ENCODE results near the gene FAM184A. TPM values are rescaled to one million over a fixed set of nuclear protein-coding genes. Genes with fewer than 3 reads are reported as not detected.
"Not testable (repeated sequence)": the region's sequence is repeated elsewhere in the genome, so short reads cannot be mapped to it uniquely, and the experiment has no call there.

The FAM184A gene
- total RNA-seq, 1 donor from 2014 or later: 7.5 TPM

GRCh38 chr6:119006974-119007373 is 71.5 kb downstream of the FAM184A start:
- Mint-ChIP-seq H3K9me3 (peaks cover 5% of the 10 kb centered on the region), H3K4me1 (ENCODE audit: unreplicated experiment) (no peaks in the 10 kb centered on the region), H3K27ac (no peak overlapping the region), H3K27me3 (no peaks in the 10 kb centered on the region), H3K36me3 (no peaks in the 10 kb centered on the region), H3K4me3 (no peak overlapping the region)
- TF ChIP-seq, protein P1, sequence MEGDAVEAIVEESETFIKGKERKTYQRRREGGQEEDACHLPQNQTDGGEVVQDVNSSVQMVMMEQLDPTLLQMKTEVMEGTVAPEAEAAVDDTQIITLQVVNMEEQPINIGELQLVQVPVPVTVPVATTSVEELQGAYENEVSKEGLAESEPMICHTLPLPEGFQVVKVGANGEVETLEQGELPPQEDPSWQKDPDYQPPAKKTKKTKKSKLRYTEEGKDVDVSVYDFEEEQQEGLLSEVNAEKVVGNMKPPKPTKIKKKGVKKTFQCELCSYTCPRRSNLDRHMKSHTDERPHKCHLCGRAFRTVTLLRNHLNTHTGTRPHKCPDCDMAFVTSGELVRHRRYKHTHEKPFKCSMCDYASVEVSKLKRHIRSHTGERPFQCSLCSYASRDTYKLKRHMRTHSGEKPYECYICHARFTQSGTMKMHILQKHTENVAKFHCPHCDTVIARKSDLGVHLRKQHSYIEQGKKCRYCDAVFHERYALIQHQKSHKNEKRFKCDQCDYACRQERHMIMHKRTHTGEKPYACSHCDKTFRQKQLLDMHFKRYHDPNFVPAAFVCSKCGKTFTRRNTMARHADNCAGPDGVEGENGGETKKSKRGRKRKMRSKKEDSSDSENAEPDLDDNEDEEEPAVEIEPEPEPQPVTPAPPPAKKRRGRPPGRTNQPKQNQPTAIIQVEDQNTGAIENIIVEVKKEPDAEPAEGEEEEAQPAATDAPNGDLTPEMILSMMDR (conservative IDR thresholded peaks at IDR 0.05): no peak
- no peak for DNase-seq (ENCODE audit: extremely low spot score, unreplicated experiment)

GRCh38 chr6:119002069-119002468 is 76.4 kb downstream of the FAM184A start:
- no peaks in the 10 kb centered on the region for H3K9me3 Mint-ChIP-seq
- H3K36me3 Mint-ChIP-seq: no peaks in the 10 kb centered on the region
- no peaks in the 10 kb centered on the region for H3K4me1 Mint-ChIP-seq (ENCODE audit: unreplicated experiment)
- no peaks in the 10 kb centered on the region for H3K27me3 Mint-ChIP-seq
- no peak for DNase-seq (ENCODE audit: extremely low spot score, unreplicated experiment)
- TF ChIP-seq, protein P1 (conservative IDR thresholded peaks at IDR 0.05): no peak
- no peak overlapping the region for H3K4me3 Mint-ChIP-seq
- no peak overlapping the region for H3K27ac Mint-ChIP-seq

DNA sequence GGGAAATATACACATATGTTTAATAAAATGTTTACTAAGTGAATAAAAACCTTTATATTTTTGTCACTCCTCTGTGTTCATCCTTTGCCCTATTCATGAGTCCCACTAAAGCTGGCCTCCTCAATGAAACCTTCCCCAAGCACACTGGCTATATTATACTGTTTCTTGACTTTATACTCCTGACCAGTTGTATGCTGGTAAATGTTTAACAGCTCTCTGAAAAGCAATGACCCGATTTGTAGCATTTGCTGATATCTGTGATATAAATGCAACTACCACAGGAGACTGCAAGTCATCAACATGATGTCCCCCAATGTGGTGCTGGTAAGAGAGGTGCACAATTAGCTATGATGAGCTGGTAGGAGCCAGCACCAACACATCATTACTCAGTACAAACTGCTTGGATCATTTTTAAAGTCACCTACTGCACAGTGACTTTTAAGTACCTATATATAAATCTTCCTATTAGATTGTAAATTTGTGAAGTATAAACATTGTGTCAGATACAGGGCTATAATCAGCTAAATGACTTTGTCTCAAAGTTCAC is 78.9 kb downstream of the FAM184A start:
- no peaks in the 10 kb centered on the region for H3K4me1 Mint-ChIP-seq (ENCODE audit: unreplicated experiment)
- TF ChIP-seq, protein P1 (conservative IDR thresholded peaks at IDR 0.05): no peak
- no peaks in the 10 kb centered on the region for H3K9me3 Mint-ChIP-seq
- no peaks in the 10 kb centered on the region for H3K36me3 Mint-ChIP-seq
- H3K27ac Mint-ChIP-seq: no peak overlapping the region
- no peaks in the 10 kb centered on the region for H3K27me3 Mint-ChIP-seq
- DNase-seq (ENCODE audit: extremely low spot score, unreplicated experiment): no peak
- no peak overlapping the region for H3K4me3 Mint-ChIP-seq

GRCh38 chr6:118997426-118997825 is 81.0 kb downstream of the FAM184A start:
- not testable (repeated sequence) for H3K4me3 Mint-ChIP-seq

DNA sequence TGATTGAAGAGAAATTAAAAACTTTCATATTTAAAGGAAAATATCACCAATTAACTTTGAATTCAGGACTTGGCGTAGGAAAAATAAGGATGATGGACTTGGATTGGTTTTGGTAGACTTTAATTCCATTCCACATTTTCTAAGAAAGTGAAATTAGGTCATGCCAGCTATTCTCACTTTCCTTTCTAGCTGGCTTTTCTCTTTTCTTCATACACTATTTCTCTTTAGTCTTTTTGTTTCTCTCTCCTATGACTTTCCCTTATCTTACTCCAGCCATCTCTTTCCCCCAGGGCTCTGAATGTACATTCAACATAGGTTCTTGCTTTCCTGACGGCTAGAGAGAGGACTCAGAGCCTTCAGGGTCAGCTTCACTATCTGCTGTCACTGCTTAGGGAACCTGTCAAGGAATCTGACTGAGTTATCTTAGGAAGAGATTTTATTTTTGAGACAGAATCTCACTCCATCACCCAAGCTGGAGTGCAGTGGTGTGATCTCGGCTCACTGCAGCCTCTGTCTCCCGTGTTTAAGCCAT is 82.1 kb downstream of the FAM184A start:
- no peak overlapping the region for H3K4me3 Mint-ChIP-seq
- H3K27ac Mint-ChIP-seq: no peak overlapping the region
- DNase-seq (ENCODE audit: extremely low spot score, unreplicated experiment): no peak
- TF ChIP-seq, protein P1 (conservative IDR thresholded peaks at IDR 0.05): no peak
- no peaks in the 10 kb centered on the region for H3K9me3 Mint-ChIP-seq
- no peaks in the 10 kb centered on the region for H3K36me3 Mint-ChIP-seq
- H3K4me1 Mint-ChIP-seq (ENCODE audit: unreplicated experiment): no peaks in the 10 kb centered on the region
- H3K27me3 Mint-ChIP-seq: no peaks in the 10 kb centered on the region

More at GRCh38 chr6:118997426-118997825, 81.0 kb downstream of the FAM184A start:
- not testable (repeated sequence) for H3K4me1 Mint-ChIP-seq (ENCODE audit: unreplicated experiment); H3K27ac Mint-ChIP-seq; H3K9me3 Mint-ChIP-seq; DNase-seq (ENCODE audit: extremely low spot score, unreplicated experiment); H3K36me3 Mint-ChIP-seq; H3K27me3 Mint-ChIP-seq

GRCh38 chr6:118993803-118994251 is 84.6 kb downstream of the FAM184A start:
- no peaks in the 10 kb centered on the region for H3K9me3 Mint-ChIP-seq
- H3K36me3 Mint-ChIP-seq: no peaks in the 10 kb centered on the region
- no peak for DNase-seq (ENCODE audit: extremely low spot score, unreplicated experiment)
- H3K27me3 Mint-ChIP-seq: no peaks in the 10 kb centered on the region
- TF ChIP-seq, protein P1 (conservative IDR thresholded peaks at IDR 0.05): no peak
- H3K4me1 Mint-ChIP-seq (ENCODE audit: unreplicated experiment): no peaks in the 10 kb centered on the region
- H3K4me3 Mint-ChIP-seq: no peak overlapping the region
- no peak overlapping the region for H3K27ac Mint-ChIP-seq

All from type B pancreatic cell (in vitro differentiated cells).